Pancreas (tissue), 10 donors: ENCODE results near the gene GPATCH3. TPM values are rescaled to one million over a fixed set of nuclear protein-coding genes. Genes with fewer than 3 reads are reported as not detected.

ENCODE experiments used
- ATAC-seq, 4 donors: fragments of 200-7000 bp; cut with Tn5 transposase; one replicate each; pipeline versions ENCODE4 v1.8.0 to v1.9.1; 2020; ENCODE audit warnings: mild to moderate bottlenecking in 4 of 4, moderate library complexity in 4 of 4
- DNase-seq, 6 donors: peaks; one replicate each; pipeline ENCODE4 v3.0.0-alpha.2; 2020
- FAIRE-seq: peaks from 2 replicates; lab custom pipeline; 2012; peaks lifted over from hg19 to GRCh38; lab: Jason Lieb, UNC
- H3K27ac ChIP-seq, 4 donors: fragments of 200-600 bp; sonication (generic); 1 replicate in 3 of 4; 2 replicates in 1 of 4; pipeline versions ENCODE4 v1.5.0 to v1.8.0; 2020
- H3K27me3 ChIP-seq, 4 donors: fragments of 200-600 bp; one replicate each; pipeline ENCODE4 v1.8.0; 2021
- H3K36me3 ChIP-seq, 3 donors: fragments of 200-600 bp; sonication (generic) in 1 of 3; one replicate each; pipeline versions ENCODE4 v1.5.0 to v1.8.0; 2020 to 2021
- H3K4me1 ChIP-seq, 3 donors: fragments of 200-600 bp; one replicate each; pipeline ENCODE4 v1.8.0; 2021
- H3K4me3 ChIP-seq, 4 donors: fragments of 200-600 bp; sonication (generic) in 2 of 4; one replicate each; pipeline versions ENCODE4 v1.5.0 to v1.8.0; 2020 to 2021
- H3K9me3 ChIP-seq, 4 donors: fragments of 200-600 bp; one replicate each; pipeline ENCODE4 v1.8.0; 2021
- CTCF ChIP-seq, 4 donors: fragments of 200-600 bp; sonication (generic) in 3 of 4; IDR thresholded peaks; one replicate each; pipeline versions ENCODE4 v1.5.0 to v1.8.0; 2021; ENCODE audit warnings: antibody characterized with exemption in 4 of 4
- WGBS, 2 donors: extraction: QIAGEN DNeasy Blood & Tissue Kit; methylation state at CpG; one replicate each; pipeline ENCODE4 v1.1.7; 2013; 5-methylcytosine and 5-hydroxymethylcytosine counted together
- intact Hi-C, 3 donors: fragments of 100-400 bp; cut with DNase I; formaldehyde crosslinking; loops; one replicate each; pipeline versions ENCODE4 v1.11.1 to v1.14.2; 2022
- polyA plus RNA-seq, 2 donors: library from polyadenylated mRNA; stranded (reverse); fragments of 200-250 nt; gene quantifications; one replicate each; pipeline ENCODE4 v1.2.3, GENCODE V29; 2013
- total RNA-seq, 6 donors: library from RNA; stranded (reverse); fragmentation: NEBNext Ultra II Directional in 4 of 6; extraction: Animal tissue kit (Norgen Biotek cat#: 25700) in 4 of 6; gene quantifications; one replicate each; pipeline versions ENCODE4 v1.2.1 to v1.2.4, GENCODE V29; 2021 to 2023
- donor health status: healthy with polysubstance abuse.
- donor health status: DM: no; HTN: no; CAD: no; lungs with moderate emphysema.
- donor health status: DM: no; HTN: no; CAD: no.
- donor health status: control.
- donor health status: control.
- donor health status: Bipolar disorder and iron deficiency.
- donor health status: DM: yes; HTN: yes; CAD: no.
- donor health status: DM: no; HTN: no; CAD: no.
- donor health status: DM: no; HTN: no; CAD: no.
- donor health status: DM: yes; HTN: yes; CAD: no.

GPATCH3 gene
- total and polyA plus RNA-seq, 8 donors, result 3.9 to 18.1 (median 6.9) TPM

DNA sequence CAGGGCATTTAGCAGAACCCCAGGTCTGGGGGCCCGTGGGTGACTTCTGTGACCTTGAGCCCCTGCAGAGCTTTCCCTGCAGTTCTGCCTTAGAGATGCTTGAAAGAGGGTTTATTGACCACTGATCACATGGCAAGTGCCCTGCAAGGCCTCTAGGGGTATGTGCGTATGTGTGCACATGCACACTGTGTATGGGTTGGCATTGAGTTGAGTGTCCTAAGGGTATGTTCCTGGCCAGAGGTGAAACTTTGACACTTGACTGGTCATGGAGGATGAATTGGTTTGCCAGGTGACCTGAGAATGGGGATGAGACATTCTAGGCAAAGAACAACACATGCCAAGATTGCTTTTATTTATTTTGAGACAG, 38.4 kb upstream of the GPATCH3 start:
- H3K27ac ChIP-seq, result no peak overlapping the region
- intact Hi-C loops, result no loop called here
- no peaks in the 10 kb centered on the region for H3K9me3 ChIP-seq
- WGBS, 2 donors, result 72 to 76% methylated on average over 2 of the region's 2 CpGs
- TF ChIP-seq CTCF (IDR thresholded peaks at IDR 0.05), result no peak
- ATAC-seq (peak in 1 of 4 donors; percentile 12), FAIRE-seq (no peak), DNase-seq (no peak)
- H3K27me3 ChIP-seq, result no peaks in the 10 kb centered on the region
- H3K4me3 ChIP-seq, result no peak overlapping the region
- H3K4me1 ChIP-seq, result peaks cover 0 to 9% (median 6%) of the 10 kb centered on the region in 3 donors
- peaks cover 5 to 21% (median 18%) of the 10 kb centered on the region in 3 donors for H3K36me3 ChIP-seq

- H3K27me3 ChIP-seq, result no peaks in the 10 kb centered on the region
- ATAC-seq (peak; percentile 28 to 53 (median 40)), FAIRE-seq (no peak), DNase-seq (no peak)
- intact Hi-C loops, result no loop called here
- H3K4me3 ChIP-seq, result no peak overlapping the region
- H3K9me3 ChIP-seq, result no peaks in the 10 kb centered on the region
- H3K36me3 ChIP-seq, result peaks cover 5 to 16% (median 13%) of the 10 kb centered on the region in 3 donors
- peaks cover 0 to 9% (median 6%) of the 10 kb centered on the region in 3 donors for H3K4me1 ChIP-seq
- WGBS, 2 donors, result 47 to 58% methylated on average over 4 of the region's 4 CpGs
- H3K27ac ChIP-seq, result no peak overlapping the region
- TF ChIP-seq CTCF (IDR thresholded peaks at IDR 0.05), result no peak
Observed at GRCh38 chr1:26938004-26938658, 37.9 kb upstream of the GPATCH3 start.

GRCh38 chr1:26936823-26937222, 36.6 kb upstream of the GPATCH3 start:
- no peak for ATAC-seq
- H3K36me3 ChIP-seq, result peaks cover 3 to 5% (median 3%) of the 10 kb centered on the region in 3 donors

DNA sequence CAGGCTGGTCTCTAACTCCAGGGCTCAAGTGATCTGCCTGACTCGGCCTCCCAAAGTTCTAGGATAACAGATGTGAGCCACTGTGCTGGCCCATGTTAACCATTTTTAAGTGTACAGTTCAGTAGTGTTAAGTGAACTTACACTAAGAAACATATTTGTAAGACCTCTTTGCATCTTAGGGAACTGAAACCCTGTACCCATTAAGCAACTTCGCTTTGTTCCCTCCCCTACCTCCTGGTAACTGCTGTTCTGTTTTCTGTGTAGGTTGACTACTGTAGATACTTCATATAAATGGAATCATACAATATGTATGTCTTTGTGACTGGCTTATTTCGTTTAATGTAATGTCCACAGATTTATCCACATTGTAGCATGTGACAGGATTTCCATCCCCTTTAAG, 32.3 kb upstream of the GPATCH3 start:
- no peaks in the 10 kb centered on the region for H3K9me3 ChIP-seq
- H3K4me3 ChIP-seq, result no peak overlapping the region
- H3K27me3 ChIP-seq, result no peaks in the 10 kb centered on the region
- TF ChIP-seq CTCF (IDR thresholded peaks at IDR 0.05), result no peak
- FAIRE-seq, result no peak
- no peaks in the 10 kb centered on the region for H3K4me1 ChIP-seq
- ATAC-seq, result peak in 1 of 4 donors; percentile 40
- H3K36me3 ChIP-seq, result peaks cover 0 to 3% (median 0%) of the 10 kb centered on the region in 3 donors
- no peak for DNase-seq
- no peak overlapping the region for H3K27ac ChIP-seq
- 86 to 88% methylated on average over 3 of the region's 3 CpGs for WGBS, 2 donors
- intact Hi-C loops, result no loop called here

More at GRCh38 chr1:26936823-26937222, 36.6 kb upstream of the GPATCH3 start:
- FAIRE-seq (no peak), DNase-seq (no peak)
- Histone ChIP-seq H3K4me1 (peaks cover 0 to 9% (median 6%) of the 10 kb centered on the region in 3 donors), H3K27me3 (no peaks in the 10 kb centered on the region), H3K27ac (no peak overlapping the region), H3K9me3 (no peaks in the 10 kb centered on the region), H3K4me3 (no peak overlapping the region)
- WGBS, 2 donors, result 65 to 73% methylated on average over 6 of the region's 6 CpGs
- intact Hi-C loops, result no loop called here
- no peak for TF ChIP-seq CTCF (IDR thresholded peaks at IDR 0.05)

GRCh38 chr1:26923711-26924110, 23.4 kb upstream of the GPATCH3 start:
- H3K36me3 ChIP-seq, result peaks cover 3 to 25% (median 8%) of the 10 kb centered on the region in 3 donors

More at GRCh38 chr1:26923711-26924110, 23.4 kb upstream of the GPATCH3 start:
- H3K4me1 ChIP-seq, result peaks cover 13 to 17% (median 16%) of the 10 kb centered on the region in 3 donors
- H3K27ac ChIP-seq, result peak overlapping the region in 1 of 4 donors; percentile 97
- intact Hi-C loops, result no loop called here
- ATAC-seq (no peak), FAIRE-seq (no peak), DNase-seq (no peak)
- no peak for TF ChIP-seq CTCF (IDR thresholded peaks at IDR 0.05)
- 91 to 93% methylated on average over 3 of the region's 3 CpGs for WGBS, 2 donors
- H3K4me3 ChIP-seq, result peak overlapping the region in 1 of 4 donors; percentile 77
- H3K9me3 ChIP-seq, result no peaks in the 10 kb centered on the region
- H3K27me3 ChIP-seq, result no peaks in the 10 kb centered on the region
